CD14-positive monocyte (primary cell): Measurements from ENCODE around the gene ARHGEF10L. TPM values are rescaled to one million over a fixed set of nuclear protein-coding genes. Genes with fewer than 3 reads are reported as not detected.

Source experiments
- DNase-seq, 3 donors: peaks; one replicate each; pipeline ENCODE4 v3.0.0-alpha.2; 2011 to 2022
- H2AFZ ChIP-seq: 2 replicates; pipeline ENCODE4 v1.6.0; 2012; ENCODE audit warnings: mild to moderate bottlenecking, low read depth, low read length, inconsistent platforms; ENCODE audit not compliant: insufficient read depth, poor library complexity, severe bottlenecking
- H3K27ac ChIP-seq, 2 donors: 1 replicate in 1 of 2; 2 replicates in 1 of 2; pipeline ENCODE4 v1.5.1; 2012 to 2013; ENCODE audit warnings: low read length in 2 of 2, control low read depth in 1 of 2, inconsistent platforms in 1 of 2, low read depth in 1 of 2, mild to moderate bottlenecking in 1 of 2
- H3K27me3 ChIP-seq, 2 donors: one replicate each; pipeline versions ENCODE4 v1.6.0 to v1.6.1; 2011 to 2013; ENCODE audit warnings: low read length in 2 of 2; ENCODE audit not compliant: control insufficient read depth in 2 of 2, insufficient read depth in 2 of 2
- H3K36me3 ChIP-seq, 2 donors: replicated peaks in 1 of 2; 1 replicate in 1 of 2; 2 replicates in 1 of 2; pipeline versions ENCODE4 v1.5.1 to v1.6.1; 2012 to 2013; ENCODE audit warnings: low read length in 2 of 2, control low read depth in 1 of 2, inconsistent platforms in 1 of 2, mild to moderate bottlenecking in 1 of 2; ENCODE audit not compliant: insufficient read depth in 2 of 2, control insufficient read depth in 1 of 2
- H3K4me1 ChIP-seq, 2 donors: 1 replicate in 1 of 2; 2 replicates in 1 of 2; pipeline versions ENCODE4 v1.5.1 to v1.6.1; 2012 to 2013; ENCODE audit warnings: low read length in 2 of 2, control low read depth in 1 of 2, inconsistent platforms in 1 of 2, mild to moderate bottlenecking in 1 of 2, moderate library complexity in 1 of 2; ENCODE audit not compliant: insufficient read depth in 2 of 2, control insufficient read depth in 1 of 2
- H3K4me2 ChIP-seq: replicated peaks from 2 replicates; pipeline ENCODE3; 2012; ENCODE audit warnings: low read length, moderate library complexity, mild to moderate bottlenecking; ENCODE audit not compliant: poor library complexity, severe bottlenecking; ENCODE audit errors: extremely low read depth
- H3K4me3 ChIP-seq, 3 experiments: fragments of 200-600 bp in 1 of 3; sonication (generic) in 1 of 3; replicated peaks in 1 of 3; 1 replicate in 2 of 3; 2 replicates in 1 of 3; pipeline ENCODE4 v1.5.1; 2011 to 2013; ENCODE audit warnings: low read length in 3 of 3, mild to moderate bottlenecking in 3 of 3, control low read depth in 2 of 3, low read depth in 2 of 3, inconsistent platforms in 1 of 3, moderate library complexity in 1 of 3
- H3K79me2 ChIP-seq: 2 replicates; pipeline ENCODE4 v1.6.0; 2012; ENCODE audit warnings: mild to moderate bottlenecking, control low read depth, inconsistent platforms, low read length, moderate library complexity; ENCODE audit not compliant: insufficient read depth
- H3K9ac ChIP-seq: 2 replicates; pipeline ENCODE4 v1.6.0; 2017; ENCODE audit warnings: low read length, mild to moderate bottlenecking; ENCODE audit not compliant: insufficient read depth, poor library complexity, severe bottlenecking
- H3K9me3 ChIP-seq, 2 donors: replicated peaks in 1 of 2; 1 replicate in 1 of 2; 2 replicates in 1 of 2; pipeline versions ENCODE4 v1.5.1 to v1.6.1; 2012 to 2013; ENCODE audit warnings: low read length in 2 of 2, control low read depth in 1 of 2; ENCODE audit not compliant: control insufficient read depth in 1 of 2, insufficient read depth in 1 of 2
- H4K20me1 ChIP-seq: 2 replicates; pipeline ENCODE4 v1.6.0; 2012; ENCODE audit warnings: mild to moderate bottlenecking, low read length, control low read depth, moderate library complexity; ENCODE audit not compliant: insufficient read depth
- H3K27ac Mint-ChIP-seq, 7 donors: one replicate each; pipeline ENCODE4 v1.8.0; 2020; ENCODE audit warnings: mild to moderate bottlenecking in 7 of 7, mixed read lengths in 7 of 7, moderate library complexity in 6 of 7, inconsistent platforms in 2 of 7
- H3K27me3 Mint-ChIP-seq, 3 donors: one replicate each; pipeline ENCODE4 v1.8.0; 2021 to 2022; ENCODE audit warnings: low read depth in 3 of 3, mild to moderate bottlenecking in 3 of 3, mixed read lengths in 3 of 3, moderate library complexity in 3 of 3, inconsistent platforms in 1 of 3
- H3K36me3 Mint-ChIP-seq, 2 donors: one replicate each; pipeline ENCODE4 v1.8.0; 2020; ENCODE audit warnings: mixed read lengths in 2 of 2, inconsistent platforms in 1 of 2, mild to moderate bottlenecking in 1 of 2
- H3K4me1 Mint-ChIP-seq: one replicate; pipeline ENCODE4 v1.8.0; 2020; ENCODE audit warnings: mild to moderate bottlenecking, mixed read lengths
- H3K4me3 Mint-ChIP-seq, 2 donors: one replicate each; pipeline ENCODE4 v1.8.0; 2020; ENCODE audit warnings: mild to moderate bottlenecking in 2 of 2, mixed read lengths in 2 of 2, moderate library complexity in 1 of 2
- H3K9me3 Mint-ChIP-seq, 7 donors: one replicate each; pipeline ENCODE4 v1.8.0; 2020 to 2022; ENCODE audit warnings: mixed read lengths in 7 of 7, mild to moderate bottlenecking in 6 of 7, moderate library complexity in 6 of 7, inconsistent platforms in 2 of 7
- CTCF ChIP-seq: fragments of 200-600 bp; IDR thresholded peaks from one replicate; pipeline ENCODE4 v1.8.0; 2022; ENCODE audit warnings: antibody characterized with exemption, mild to moderate bottlenecking
- WGBS: methylation state at CpG from one replicate; pipeline ENCODE4 v1.1.5; 2013; ENCODE audit warnings: missing lambda C conversion rate; ENCODE audit not compliant: insufficient coverage; 5-methylcytosine and 5-hydroxymethylcytosine counted together
- intact Hi-C, 2 donors: fragments of 100-400 bp; cut with micrococcal nuclease; formaldehyde crosslinking; loops; one replicate each; pipeline versions ENCODE4 v1.15.0 to v1.15.1; 2023
- polyA plus RNA-seq, 3 donors: library from polyadenylated mRNA; depleted of rRNA in 1 of 3; unstranded in 2 of 3; stranded (reverse) in 1 of 3; fragments of 300-500 nt in 2 of 3; fragments of >200 nt in 1 of 3; fragmentation: Illumina TruSeq in 2 of 3; gene quantifications; 1 replicate in 2 of 3; 2 replicates in 1 of 3; pipeline ENCODE4 v1.2.3, GENCODE V29; 2012 to 2021

ARHGEF10L gene
- polyA plus RNA-seq, 3 donors, result 20.7 to 95.7 (median 23.7) TPM

GRCh38 chr1:17594026-17594425, 54.5 kb downstream of the ARHGEF10L start:
- Histone ChIP-seq H3K36me3 (no peaks in the 10 kb centered on the region), H3K9ac (no peak overlapping the region), H3K4me3 (no peak overlapping the region), H3K4me2 (no peak overlapping the region), H3K27me3 (no peaks in the 10 kb centered on the region), H3K4me1 (peaks cover 14 to 17% of the 10 kb centered on the region in 2 donors), H3K9me3 (no peaks in the 10 kb centered on the region), H4K20me1 (no peaks in the 10 kb centered on the region), H3K27ac (no peak overlapping the region), H3K79me2 (no peaks in the 10 kb centered on the region), H2AFZ (no peak overlapping the region)
- Mint-ChIP-seq H3K9me3 (no peaks in the 10 kb centered on the region), H3K27me3 (peaks cover 0 to 11% (median 11%) of the 10 kb centered on the region in 3 donors), H3K36me3 (peaks cover 6 to 8% of the 10 kb centered on the region in 2 donors), H3K4me1 (peaks cover 28% of the 10 kb centered on the region), H3K27ac (no peak overlapping the region), H3K4me3 (no peak overlapping the region)
- intact Hi-C loops, result no loop called here
- 95% methylated on average over 3 of the region's 5 CpGs for WGBS
- TF ChIP-seq CTCF, result no peak
- no peak for DNase-seq

GRCh38 chr1:17594690-17595601, 55.4 kb downstream of the ARHGEF10L start:
- Mint-ChIP-seq H3K9me3 (no peaks in the 10 kb centered on the region), H3K4me3 (no peak overlapping the region), H3K27ac (peak overlapping the region in 1 of 7 donors; percentile 43), H3K36me3 (peaks cover 5 to 8% of the 10 kb centered on the region in 2 donors), H3K27me3 (peaks cover 0 to 11% (median 9%) of the 10 kb centered on the region in 3 donors), H3K4me1 (peaks cover 27% of the 10 kb centered on the region)
- intact Hi-C loops, result no loop called here
- no peaks in the 10 kb centered on the region for H3K36me3 ChIP-seq
- no peak overlapping the region for H3K4me2 ChIP-seq
- no peaks in the 10 kb centered on the region for H3K79me2 ChIP-seq
- no peak overlapping the region for H3K27ac ChIP-seq
- no peaks in the 10 kb centered on the region for H3K9me3 ChIP-seq
- H4K20me1 ChIP-seq, result no peaks in the 10 kb centered on the region
- no peaks in the 10 kb centered on the region for H3K27me3 ChIP-seq
- peak overlapping the region; percentile 4 for H3K9ac ChIP-seq
- DNase-seq, result no peak
- H3K4me3 ChIP-seq, result no peak overlapping the region
- no peak overlapping the region for H2AFZ ChIP-seq
- peaks cover 14 to 17% of the 10 kb centered on the region in 2 donors for H3K4me1 ChIP-seq
- TF ChIP-seq CTCF, result no peak
- 67% methylated on average over 3 of the region's 8 CpGs for WGBS
